Measurements from ENCODE around the gene MAEL.

The MAEL gene

GRCh38 chr1:166951050-166951449 is 38.0 kb upstream of the MAEL start:
- TF ChIP-seq, protein P1, sequence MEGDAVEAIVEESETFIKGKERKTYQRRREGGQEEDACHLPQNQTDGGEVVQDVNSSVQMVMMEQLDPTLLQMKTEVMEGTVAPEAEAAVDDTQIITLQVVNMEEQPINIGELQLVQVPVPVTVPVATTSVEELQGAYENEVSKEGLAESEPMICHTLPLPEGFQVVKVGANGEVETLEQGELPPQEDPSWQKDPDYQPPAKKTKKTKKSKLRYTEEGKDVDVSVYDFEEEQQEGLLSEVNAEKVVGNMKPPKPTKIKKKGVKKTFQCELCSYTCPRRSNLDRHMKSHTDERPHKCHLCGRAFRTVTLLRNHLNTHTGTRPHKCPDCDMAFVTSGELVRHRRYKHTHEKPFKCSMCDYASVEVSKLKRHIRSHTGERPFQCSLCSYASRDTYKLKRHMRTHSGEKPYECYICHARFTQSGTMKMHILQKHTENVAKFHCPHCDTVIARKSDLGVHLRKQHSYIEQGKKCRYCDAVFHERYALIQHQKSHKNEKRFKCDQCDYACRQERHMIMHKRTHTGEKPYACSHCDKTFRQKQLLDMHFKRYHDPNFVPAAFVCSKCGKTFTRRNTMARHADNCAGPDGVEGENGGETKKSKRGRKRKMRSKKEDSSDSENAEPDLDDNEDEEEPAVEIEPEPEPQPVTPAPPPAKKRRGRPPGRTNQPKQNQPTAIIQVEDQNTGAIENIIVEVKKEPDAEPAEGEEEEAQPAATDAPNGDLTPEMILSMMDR (IDR thresholded peaks at IDR 0.05; ENCODE audit: control extremely low read depth, extremely low read depth, low read depth, missing control alignments), result no peak
- ChIA-PET CTCF (no interaction called here), POLR2A (no interaction called here)
- no peak for DNase-seq (ENCODE audit: extremely low spot score)

DNA sequence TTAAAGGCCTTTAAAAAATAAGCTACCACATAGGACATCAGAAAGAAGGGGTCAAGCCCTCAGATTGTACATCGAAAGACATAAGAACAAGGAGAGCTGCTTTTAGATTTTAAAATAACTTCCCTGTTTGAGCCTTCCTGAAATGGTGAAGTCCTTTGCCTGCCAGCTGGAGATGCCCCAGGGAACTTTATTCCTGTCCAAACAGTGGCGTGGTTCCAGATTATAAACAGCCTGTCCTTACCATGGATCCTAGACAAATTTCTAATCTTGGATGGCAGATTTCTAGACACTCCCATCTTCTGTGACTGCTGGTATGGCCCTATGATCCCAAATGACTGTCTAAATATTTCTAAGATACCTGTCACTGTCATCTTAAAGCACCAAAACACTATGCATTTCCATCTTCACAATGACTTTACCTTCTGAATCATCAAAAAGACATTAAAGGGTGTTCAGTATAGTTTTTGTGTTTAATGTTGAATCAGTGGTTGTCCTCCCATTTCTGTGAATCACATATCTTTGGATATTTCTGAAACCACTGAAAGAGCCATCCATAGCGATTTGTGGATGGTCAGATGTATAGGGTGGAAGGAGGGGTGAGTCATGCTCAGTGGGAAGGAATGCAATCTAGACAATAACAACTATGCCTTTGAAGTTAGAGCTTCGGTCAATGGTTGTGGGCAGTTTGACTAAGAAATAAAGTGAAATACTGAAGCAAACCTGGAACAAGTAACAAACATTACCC is 36.9 kb upstream of the MAEL start:
- CTCF ChIA-PET, result interaction anchor here (2.1 kb wide), 1 partner anchor 11 kb away, joined by 6 read pairs; no protein-coding TSS in a partner anchor
- TF ChIP-seq, protein P1 (IDR thresholded peaks at IDR 0.05; ENCODE audit: control extremely low read depth, extremely low read depth, low read depth, missing control alignments), result no peak
- DNase-seq (ENCODE audit: extremely low spot score), result no peak
- POLR2A ChIA-PET, result no interaction called here

GRCh38 chr1:166953491-166953890 is 35.6 kb upstream of the MAEL start:
- POLR2A ChIA-PET, result no interaction called here
- CTCF ChIA-PET, result interaction anchor here (1.0 to 2.1 kb wide), 3 partner anchors 9 to 106 kb away, joined by 3 to 6 read pairs (median 4); no protein-coding TSS in a partner anchor
- TF ChIP-seq, protein P1 (IDR thresholded peaks at IDR 0.05; ENCODE audit: control extremely low read depth, extremely low read depth, low read depth, missing control alignments), result no peak

DNA sequence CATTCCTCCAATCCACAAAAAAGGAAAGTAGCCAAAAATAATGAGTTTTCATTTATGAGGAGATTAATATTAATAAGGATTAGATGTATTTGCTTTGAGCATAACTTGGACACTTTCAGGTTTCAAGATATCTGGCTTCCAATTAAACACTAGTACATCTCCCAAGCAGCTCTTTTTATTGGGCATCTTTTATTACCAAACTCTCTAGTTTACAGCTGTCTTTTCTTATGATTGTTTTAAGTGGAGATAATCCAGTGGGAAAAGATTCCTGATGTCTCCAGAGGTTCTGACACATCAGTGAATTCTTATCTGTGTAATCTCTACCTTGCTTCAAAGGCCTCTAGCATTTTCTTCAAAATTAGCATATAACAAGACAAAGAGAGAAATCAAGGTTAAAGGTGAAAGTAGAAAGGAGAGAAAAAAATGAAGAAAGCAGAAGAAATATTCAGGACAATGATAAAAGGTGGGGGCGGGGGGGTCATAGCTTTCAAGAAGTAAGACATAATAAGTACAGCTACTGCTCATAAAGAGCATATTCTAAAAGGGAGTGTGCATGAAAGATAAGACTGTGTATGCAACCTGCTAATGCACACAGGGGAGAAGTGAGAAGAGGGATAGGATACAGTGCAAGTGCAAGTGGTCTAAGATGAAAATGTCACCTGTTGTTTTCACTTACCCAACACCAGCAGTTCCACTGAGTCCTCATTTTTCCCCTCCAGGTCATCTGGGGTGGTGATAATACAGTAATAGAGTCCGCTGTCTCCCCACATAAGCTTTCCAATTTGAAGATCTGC is 32.8 kb upstream of the MAEL start:
- ChIA-PET CTCF (interaction anchor here (0.8 to 2.2 kb wide), 4 partner anchors 46 to 599 kb away, joined by 3 to 6 read pairs (median 4); no protein-coding TSS in a partner anchor), POLR2A (no interaction called here)

More at GRCh38 chr1:166953491-166953890, 35.6 kb upstream of the MAEL start:
- DNase-seq (ENCODE audit: extremely low spot score), result no peak

GRCh38 chr1:166956872-166957271 is 32.2 kb upstream of the MAEL start:
- CTCF ChIA-PET, result interaction anchor here (0.8 to 2.2 kb wide), 3 partner anchors 47 to 272 kb away, joined by 3 to 6 read pairs (median 5); no protein-coding TSS in a partner anchor
- POLR2A ChIA-PET, result no interaction called here
- DNase-seq (ENCODE audit: extremely low spot score), result no peak
- TF ChIP-seq, protein P1 (IDR thresholded peaks at IDR 0.05; ENCODE audit: control extremely low read depth, extremely low read depth, low read depth, missing control alignments), result no peak

More for the DNA sequence above, 32.8 kb upstream of the MAEL start:
- no peak for DNase-seq (ENCODE audit: extremely low spot score)
- TF ChIP-seq, protein P1 (IDR thresholded peaks at IDR 0.05; ENCODE audit: control extremely low read depth, extremely low read depth, low read depth, missing control alignments), result no peak

DNA sequence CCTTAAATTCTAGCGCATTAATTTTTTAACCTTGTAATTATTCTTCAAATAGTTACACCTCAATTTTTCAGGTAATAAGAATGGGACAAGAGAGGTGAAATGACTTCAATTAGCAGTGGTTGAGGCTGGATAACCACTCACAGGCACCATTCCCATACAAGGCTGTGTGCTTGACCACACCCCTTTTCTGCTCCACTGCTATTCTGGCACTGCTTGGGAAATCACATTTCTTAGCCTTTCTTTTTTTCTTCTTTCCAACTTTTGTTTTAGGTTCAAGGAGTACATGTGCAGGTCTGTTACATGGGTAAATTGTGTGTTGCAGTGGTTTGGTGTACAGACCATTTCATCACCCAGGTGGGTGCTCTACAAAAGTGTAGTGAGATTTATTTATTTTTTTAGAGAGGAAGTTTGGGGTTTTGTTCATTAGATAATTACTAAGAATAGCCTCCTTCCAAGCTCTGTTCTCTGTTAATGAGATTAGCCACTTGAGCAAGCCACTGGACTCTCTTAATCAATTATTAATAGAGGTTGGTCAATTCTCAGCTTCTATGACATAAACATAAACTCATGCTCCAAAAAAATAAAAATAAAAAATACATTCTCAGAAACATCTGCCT is 28.1 kb upstream of the MAEL start:
- TF ChIP-seq, protein P1 (IDR thresholded peaks at IDR 0.05; ENCODE audit: control extremely low read depth, extremely low read depth, low read depth, missing control alignments), result no peak
- CTCF ChIA-PET, result interaction anchor here (1.1 to 1.6 kb wide), 2 partner anchors 8 to 30 kb away, joined by 3 to 5 read pairs; no protein-coding TSS in a partner anchor
- POLR2A ChIA-PET, result no interaction called here
- DNase-seq (ENCODE audit: extremely low spot score), result no peak

Measured in GM10248 (cell line).